HG02642 (cell line): ENCODE data around the gene SLC34A3.
"Not testable (repeated sequence)": the region's sequence is repeated elsewhere in the genome, so short reads cannot be mapped to it uniquely, and the experiment has no call there.

Source experiments
- ATAC-seq: cut with Tn5 transposase; IDR thresholded peaks from one replicate; pipeline ENCODE4 v1.9.1; 2021; ENCODE audit warnings: mild to moderate bottlenecking; ENCODE audit not compliant: unreplicated experiment, poor library complexity

The SLC34A3 gene

GRCh38 chr9:137253717-137254623 lies 23.3 kb downstream of the SLC34A3 start:
- no peak for ATAC-seq

GRCh38 chr9:137254624-137255447 lies 24.1 kb downstream of the SLC34A3 start, which contains the start of gene NELFB:
Gene NELFB (plus strand): TSS chr9:137255327.
- ATAC-seq: peak; percentile 83

- peak; percentile 32 for ATAC-seq
Observed at GRCh38 chr9:137255448-137256114, 24.9 kb downstream of the SLC34A3 start.

- ATAC-seq: no peak
Observed at GRCh38 chr9:137256362-137256761, 25.7 kb downstream of the SLC34A3 start.

- ATAC-seq: no peak
Observed at GRCh38 chr9:137256856-137257255, 26.2 kb downstream of the SLC34A3 start.

GRCh38 chr9:137262173-137262908 lies 31.6 kb downstream of the SLC34A3 start:
- ATAC-seq: not testable (repeated sequence)

- ATAC-seq: no peak
Observed at GRCh38 chr9:137262909-137263285, 32.2 kb downstream of the SLC34A3 start.

GRCh38 chr9:137263506-137263905 lies 32.8 kb downstream of the SLC34A3 start:
- no peak for ATAC-seq

- ATAC-seq: no peak
Observed at GRCh38 chr9:137264067-137264466, 33.4 kb downstream of the SLC34A3 start.

GRCh38 chr9:137265496-137266161 lies 34.9 kb downstream of the SLC34A3 start:
- no peak for ATAC-seq

- no peak for ATAC-seq
Observed at GRCh38 chr9:137266162-137266527, 35.4 kb downstream of the SLC34A3 start.

- ATAC-seq: no peak
Observed at GRCh38 chr9:137266585-137267453, 36.1 kb downstream of the SLC34A3 start.

- ATAC-seq: no peak
Observed at GRCh38 chr9:137267933-137268355, 37.2 kb downstream of the SLC34A3 start.

- ATAC-seq: no peak
Observed at GRCh38 chr9:137268538-137269201, 38.0 kb downstream of the SLC34A3 start.

- ATAC-seq: no peak
Observed at GRCh38 chr9:137269231-137269772, 38.6 kb downstream of the SLC34A3 start.

- ATAC-seq: no peak
Observed at GRCh38 chr9:137270929-137271695, 40.4 kb downstream of the SLC34A3 start.

GRCh38 chr9:137271696-137272076 lies 41.0 kb downstream of the SLC34A3 start:
- ATAC-seq: no peak
